Neural cell (in vitro differentiated cells): Measurements from ENCODE around the gene SH3BGRL2. TPM values are rescaled to one million over a fixed set of nuclear protein-coding genes. Genes with fewer than 3 reads are reported as not detected.

Experiments
- H2AFZ ChIP-seq: fragments of 200-600, 300-800 bp; sonication (generic), shearing (Covaris generic); 2 replicates; pipeline ENCODE4 v1.6.0; 2014; ENCODE audit warnings: low read depth, mild to moderate bottlenecking, antibody characterized with exemption, low read length, moderate library complexity
- H3F3A ChIP-seq: fragments of 200-600 bp; shearing (Covaris generic); 2 replicates; pipeline ENCODE4 v1.6.1; 2016; ENCODE audit warnings: mild to moderate bottlenecking, moderate library complexity, mixed read lengths, antibody characterized with exemption, low read length; ENCODE audit not compliant: insufficient read depth, poor library complexity, severe bottlenecking
- H3K27ac ChIP-seq: fragments of 200-600, 300-800 bp; sonication (generic), shearing (Covaris generic); 2 replicates; pipeline ENCODE4 v1.5.1; 2014; ENCODE audit warnings: mild to moderate bottlenecking, low read length, moderate library complexity
- H3K27me3 ChIP-seq: fragments of 300-800, 200-600 bp; sonication (generic), shearing (Covaris generic); 2 replicates; pipeline ENCODE4 v1.6.0; 2014; ENCODE audit warnings: mild to moderate bottlenecking, low read depth, low read length, moderate library complexity; ENCODE audit not compliant: insufficient read depth
- H3K36me3 ChIP-seq: fragments of 300-800, 200-600 bp; sonication (generic), shearing (Covaris generic); 2 replicates; pipeline ENCODE4 v1.5.1; 2014; ENCODE audit warnings: mild to moderate bottlenecking, antibody characterized with exemption, low read length, moderate library complexity; ENCODE audit not compliant: insufficient read depth
- H3K4me2 ChIP-seq: fragments of 300-800, 200-600 bp; sonication (generic), shearing (Covaris generic); 2 replicates; pipeline ENCODE4 v1.6.0; 2014; ENCODE audit warnings: mild to moderate bottlenecking, low read length
- H3K4me3 ChIP-seq: fragments of 300-800, 200-600 bp; sonication (generic), shearing (Covaris generic); 2 replicates; pipeline ENCODE4 v1.5.1; 2014; ENCODE audit warnings: mild to moderate bottlenecking, low read length, moderate library complexity
- H3K79me2 ChIP-seq: fragments of 200-600 bp; shearing (Covaris generic); replicated peaks from 2 replicates; pipeline ENCODE4 v1.6.0; 2014; ENCODE audit warnings: mild to moderate bottlenecking, low read length, moderate library complexity; ENCODE audit not compliant: insufficient read depth
- H3K9ac ChIP-seq: fragments of 300-800, 200-600 bp; sonication (generic), shearing (Covaris generic); 2 replicates; pipeline ENCODE4 v1.6.1; 2016; ENCODE audit warnings: mild to moderate bottlenecking, low read length, mixed read lengths
- H3K9me2 ChIP-seq: fragments of 200-600 bp; shearing (Covaris generic); 2 replicates; pipeline ENCODE4 v1.6.1; 2016; ENCODE audit warnings: mild to moderate bottlenecking, low read length, mixed read lengths; ENCODE audit not compliant: insufficient read depth
- H3K9me3 ChIP-seq: fragments of 200-600, 300-800 bp; sonication (generic), shearing (Covaris generic); 2 replicates; pipeline ENCODE4 v1.6.1; 2016; ENCODE audit warnings: mild to moderate bottlenecking, mixed run types, low read length, moderate library complexity, mixed read lengths
- H4K20me1 ChIP-seq: fragments of 200-600 bp; shearing (Covaris generic); 2 replicates; pipeline ENCODE4 v1.6.1; 2016; ENCODE audit warnings: mild to moderate bottlenecking, mixed run types; ENCODE audit not compliant: insufficient read depth
- CTCF ChIP-seq: fragments of 450-650 bp; IDR thresholded peaks from 2 replicates; pipeline ENCODE4 v1.5.1; 2014; ENCODE audit warnings: antibody characterized with exemption, mild to moderate bottlenecking, moderate library complexity; ENCODE audit not compliant: poor library complexity, severe bottlenecking
- EP300 ChIP-seq: fragments of 450-650 bp; conservative IDR thresholded peaks from 2 replicates; pipeline ENCODE4 v1.6.1; 2014; ENCODE audit warnings: antibody characterized with exemption, mild to moderate bottlenecking, moderate library complexity; ENCODE audit not compliant: poor library complexity, severe bottlenecking
- EZH2 ChIP-seq: fragments of 200-600, 300-800 bp; shearing (Covaris generic), sonication (generic); IDR thresholded peaks from 2 replicates; pipeline ENCODE4 v1.6.1; 2014; ENCODE audit warnings: antibody characterized with exemption, low read length, borderline replicate concordance, mild to moderate bottlenecking; ENCODE audit not compliant: insufficient read depth, poor library complexity, severe bottlenecking
- MXI1 ChIP-seq: fragments of 450-650 bp; conservative IDR thresholded peaks from 2 replicates; pipeline ENCODE4 v1.6.1; 2014; ENCODE audit warnings: antibody characterized with exemption, mild to moderate bottlenecking; ENCODE audit not compliant: poor library complexity, severe bottlenecking
- POLR2AphosphoS5 ChIP-seq: IDR thresholded peaks from 2 replicates; pipeline ENCODE4 v1.6.1; 2012
- RAD21 ChIP-seq: fragments of 450-650 bp; conservative IDR thresholded peaks from 2 replicates; pipeline ENCODE4 v1.6.1; 2014; ENCODE audit warnings: antibody characterized with exemption, mild to moderate bottlenecking, moderate library complexity
- SMC3 ChIP-seq: fragments of 450-650 bp; conservative IDR thresholded peaks from 2 replicates; pipeline ENCODE4 v1.6.1; 2014; ENCODE audit warnings: antibody characterized with exemption, mild to moderate bottlenecking, moderate library complexity; ENCODE audit not compliant: poor library complexity
- TAF1 ChIP-seq: IDR thresholded peaks from 2 replicates; pipeline ENCODE4 v1.6.1; 2012; ENCODE audit warnings: low read depth
- polyA plus RNA-seq: library from polyadenylated mRNA; depleted of rRNA; stranded (reverse); fragments of >200 nt; gene quantifications from 2 replicates; pipeline ENCODE4 v1.2.3, GENCODE V29; 2014
- TF ChIP-seq, protein P1 (sequence below): IDR thresholded peaks from 2 replicates; pipeline ENCODE4 v1.6.1; 2012; ENCODE audit warnings: borderline replicate concordance

Gene SH3BGRL2
- polyA plus RNA-seq, 1 donor from 2014 or later, result 25.3 TPM

- no peak overlapping the region for H2AFZ ChIP-seq
- peak overlapping the region; percentile 9 for H3K4me2 ChIP-seq
- H3K27me3 ChIP-seq, result no peaks in the 10 kb centered on the region
- peak overlapping the region; percentile 83 for H3K27ac ChIP-seq
- no peaks in the 10 kb centered on the region for H3K36me3 ChIP-seq
- peak overlapping the region; percentile 31 for H3K4me3 ChIP-seq
- H3K9me3 ChIP-seq, result no peaks in the 10 kb centered on the region
- H4K20me1 ChIP-seq, result no peaks in the 10 kb centered on the region
- H3K79me2 ChIP-seq, result no peaks in the 10 kb centered on the region
- no peaks in the 10 kb centered on the region for H3F3A ChIP-seq
- TF ChIP-seq MXI1, result no peak
- TF ChIP-seq CTCF, result no peak
- TF ChIP-seq TAF1, result no peak
- no peak for TF ChIP-seq POLR2AphosphoS5
- TF ChIP-seq, protein P1, sequence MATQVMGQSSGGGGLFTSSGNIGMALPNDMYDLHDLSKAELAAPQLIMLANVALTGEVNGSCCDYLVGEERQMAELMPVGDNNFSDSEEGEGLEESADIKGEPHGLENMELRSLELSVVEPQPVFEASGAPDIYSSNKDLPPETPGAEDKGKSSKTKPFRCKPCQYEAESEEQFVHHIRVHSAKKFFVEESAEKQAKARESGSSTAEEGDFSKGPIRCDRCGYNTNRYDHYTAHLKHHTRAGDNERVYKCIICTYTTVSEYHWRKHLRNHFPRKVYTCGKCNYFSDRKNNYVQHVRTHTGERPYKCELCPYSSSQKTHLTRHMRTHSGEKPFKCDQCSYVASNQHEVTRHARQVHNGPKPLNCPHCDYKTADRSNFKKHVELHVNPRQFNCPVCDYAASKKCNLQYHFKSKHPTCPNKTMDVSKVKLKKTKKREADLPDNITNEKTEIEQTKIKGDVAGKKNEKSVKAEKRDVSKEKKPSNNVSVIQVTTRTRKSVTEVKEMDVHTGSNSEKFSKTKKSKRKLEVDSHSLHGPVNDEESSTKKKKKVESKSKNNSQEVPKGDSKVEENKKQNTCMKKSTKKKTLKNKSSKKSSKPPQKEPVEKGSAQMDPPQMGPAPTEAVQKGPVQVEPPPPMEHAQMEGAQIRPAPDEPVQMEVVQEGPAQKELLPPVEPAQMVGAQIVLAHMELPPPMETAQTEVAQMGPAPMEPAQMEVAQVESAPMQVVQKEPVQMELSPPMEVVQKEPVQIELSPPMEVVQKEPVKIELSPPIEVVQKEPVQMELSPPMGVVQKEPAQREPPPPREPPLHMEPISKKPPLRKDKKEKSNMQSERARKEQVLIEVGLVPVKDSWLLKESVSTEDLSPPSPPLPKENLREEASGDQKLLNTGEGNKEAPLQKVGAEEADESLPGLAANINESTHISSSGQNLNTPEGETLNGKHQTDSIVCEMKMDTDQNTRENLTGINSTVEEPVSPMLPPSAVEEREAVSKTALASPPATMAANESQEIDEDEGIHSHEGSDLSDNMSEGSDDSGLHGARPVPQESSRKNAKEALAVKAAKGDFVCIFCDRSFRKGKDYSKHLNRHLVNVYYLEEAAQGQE, result no peak
- no peak for TF ChIP-seq EP300
- TF ChIP-seq RAD21, result no peak
- TF ChIP-seq SMC3, result no peak
- TF ChIP-seq EZH2, result no peak
- peak overlapping the region; percentile 53 for H3K9ac ChIP-seq
- H3K9me2 ChIP-seq, result no peaks in the 10 kb centered on the region
These were observed 31.3 kb upstream of the SH3BGRL2 start for GRCh38 chr6:79599725-79600259.

DNA sequence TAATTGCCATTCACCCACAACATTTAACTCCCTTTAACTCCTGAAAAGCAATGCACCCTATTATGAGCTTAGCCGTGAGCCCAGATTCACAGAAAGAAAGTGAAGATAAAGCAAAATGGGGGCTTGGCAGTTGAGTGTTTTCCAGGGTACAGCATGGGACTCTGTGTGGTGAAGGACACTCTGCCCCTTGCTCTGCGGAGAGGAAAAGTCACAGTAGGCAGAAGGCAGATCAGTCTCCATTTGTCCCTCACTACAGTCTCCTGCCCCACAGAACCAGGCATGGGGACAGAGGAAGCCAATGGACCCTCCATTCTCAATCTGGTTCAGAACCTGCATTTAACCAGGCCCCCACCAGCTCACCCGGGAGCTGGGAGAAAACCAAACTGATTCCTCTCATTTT is 30.8 kb upstream of the SH3BGRL2 start:
- Histone ChIP-seq H3K9me3 (no peaks in the 10 kb centered on the region), H3K4me3 (peak overlapping the region; percentile 31), H3K9ac (peak overlapping the region; percentile 53), H3K4me2 (peak overlapping the region; percentile 9), H3F3A (no peaks in the 10 kb centered on the region), H3K27me3 (no peaks in the 10 kb centered on the region), H3K79me2 (no peaks in the 10 kb centered on the region), H3K27ac (peak overlapping the region; percentile 83), H2AFZ (no peak overlapping the region), H3K9me2 (no peaks in the 10 kb centered on the region), H4K20me1 (no peaks in the 10 kb centered on the region), H3K36me3 (no peaks in the 10 kb centered on the region)
- TF ChIP-seq RAD21 (no peak), POLR2AphosphoS5 (no peak), TAF1 (no peak), EP300 (no peak), CTCF (no peak), MXI1 (no peak), EZH2 (no peak), SMC3 (no peak)
- TF ChIP-seq, protein P1, result no peak
